ENCODE results near the gene PPP1R14C. TPM values are rescaled to one million over a fixed set of nuclear protein-coding genes. Genes with fewer than 3 reads are reported as not detected.

The PPP1R14C gene
- total and polyA plus RNA-seq, 2 donors (not counting 3 experiments of a cell fraction or from before 2014, with no cell fraction given): not detected

DNA sequence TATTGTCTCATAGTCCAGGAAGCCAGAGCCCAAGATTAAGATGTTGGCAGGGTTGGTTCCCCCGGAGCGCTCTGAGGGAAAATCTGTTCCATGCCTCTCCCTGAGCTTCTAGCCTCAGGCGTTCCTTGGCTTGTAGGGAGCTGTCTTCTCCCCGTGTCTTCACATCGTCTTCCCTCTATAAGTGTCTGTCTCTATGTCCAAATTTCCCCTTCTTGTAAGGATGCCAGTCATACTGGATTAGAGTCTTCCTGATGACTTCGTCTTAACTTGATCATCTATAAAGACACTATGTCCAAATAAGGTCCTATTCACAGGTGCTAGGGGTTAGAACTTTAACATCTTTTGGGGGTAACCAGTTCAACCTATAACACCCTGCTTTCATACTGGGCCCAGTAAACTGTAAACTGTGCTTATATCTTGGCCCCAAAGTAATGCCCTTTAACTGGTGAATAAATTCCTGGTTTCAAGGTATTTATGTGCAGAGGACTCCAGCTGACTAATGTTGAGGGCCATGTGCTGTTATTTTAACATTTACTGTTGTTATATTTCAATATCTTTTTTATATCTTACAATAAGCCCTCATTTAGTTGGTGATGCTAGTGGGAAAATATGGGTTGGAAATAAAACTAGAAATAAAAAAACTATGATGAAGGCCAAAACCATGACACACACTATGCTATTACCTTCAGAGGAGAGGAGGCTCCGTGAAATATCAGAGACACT lies 124.3 kb downstream of the PPP1R14C start:
- H3K4me3 ChIP-seq (replicated peaks in 1 of 3; ENCODE audit: insufficient read depth in 1 of 3, low read depth in 1 of 3, low read length in 3 of 3): no peak overlapping the region
- H3K9me1 ChIP-seq (replicated peaks; ENCODE audit: control insufficient read depth, extremely low read depth, insufficient read depth, low read length): no peaks in the 10 kb centered on the region
- POLR2A ChIA-PET: no interaction called here
- DNase-seq (ENCODE audit: low read depth, low spot score) (no peak), FAIRE-seq (no peak)
- BruUV-seq (replicated peaks): no TSS peak
- no peaks in the 10 kb centered on the region for H3K79me2 ChIP-seq (ENCODE audit: control insufficient read depth, insufficient read depth, low read length)
- H4K20me1 ChIP-seq (replicated peaks; ENCODE audit: control insufficient read depth, extremely low read depth, insufficient read depth, low read length): no peaks in the 10 kb centered on the region
- dilution Hi-C loops (cut with MboI; ENCODE audit: extremely low pct_ligation_motif_present, low sequenced_read_pairs): no loop called here
- no peak overlapping the region for H3K4me2 ChIP-seq (ENCODE audit: insufficient read depth, low read length)
- no peaks in the 10 kb centered on the region for H3K36me3 ChIP-seq (ENCODE audit: control insufficient read depth in 2 of 2, extremely low read depth in 1 of 2, insufficient read depth in 2 of 2, low read length in 2 of 2)
- no peaks in the 10 kb centered on the region for H3K9me3 ChIP-seq (replicated peaks; ENCODE audit: control insufficient read depth, insufficient read depth, low read length)
- no peak for TF ChIP-seq GATA2 (IDR thresholded peaks at IDR 0.05; ENCODE audit: insufficient read depth, insufficient read length, low read depth, low read length)
- TF ChIP-seq EZH2 (IDR thresholded peaks at IDR 0.05; ENCODE audit: borderline replicate concordance, low read depth, low read length, severe bottlenecking): no peak
- H2AFZ ChIP-seq (ENCODE audit: low read depth, low read length): no peak overlapping the region
- no peak overlapping the region for H3K9ac ChIP-seq (replicated peaks; ENCODE audit: extremely low read depth, insufficient read depth, low read length)
- H3K4me1 ChIP-seq (ENCODE audit: control insufficient read depth, extremely low read depth, insufficient read depth, low read length): no peaks in the 10 kb centered on the region
- intact Hi-C loops (cut with micrococcal nuclease): no loop called here
- CTCF ChIA-PET: no interaction called here
- no peak overlapping the region for H3K27ac ChIP-seq (ENCODE audit: insufficient read depth, low read depth, low read length)
- H3K27me3 ChIP-seq (ENCODE audit: control insufficient read depth in 2 of 2, insufficient read depth in 2 of 2, low read length in 2 of 2): no peaks in the 10 kb centered on the region

- Histone ChIP-seq H3K27me3 (ENCODE audit: control insufficient read depth in 2 of 2, insufficient read depth in 2 of 2, low read length in 2 of 2) (no peaks in the 10 kb centered on the region), H4K20me1 (replicated peaks; ENCODE audit: control insufficient read depth, extremely low read depth, insufficient read depth, low read length) (no peaks in the 10 kb centered on the region), H2AFZ (ENCODE audit: low read depth, low read length) (no peak overlapping the region), H3K4me2 (ENCODE audit: insufficient read depth, low read length) (no peak overlapping the region), H3K9me3 (replicated peaks; ENCODE audit: control insufficient read depth, insufficient read depth, low read length) (no peaks in the 10 kb centered on the region), H3K4me3 (replicated peaks in 1 of 3; ENCODE audit: insufficient read depth in 1 of 3, low read depth in 1 of 3, low read length in 3 of 3) (no peak overlapping the region), H3K4me1 (ENCODE audit: control insufficient read depth, extremely low read depth, insufficient read depth, low read length) (no peaks in the 10 kb centered on the region), H3K79me2 (ENCODE audit: control insufficient read depth, insufficient read depth, low read length) (no peaks in the 10 kb centered on the region), H3K9ac (replicated peaks; ENCODE audit: extremely low read depth, insufficient read depth, low read length) (no peak overlapping the region), H3K27ac (ENCODE audit: insufficient read depth, low read depth, low read length) (no peak overlapping the region), H3K9me1 (replicated peaks; ENCODE audit: control insufficient read depth, extremely low read depth, insufficient read depth, low read length) (no peaks in the 10 kb centered on the region), H3K36me3 (ENCODE audit: control insufficient read depth in 2 of 2, extremely low read depth in 1 of 2, insufficient read depth in 2 of 2, low read length in 2 of 2) (no peaks in the 10 kb centered on the region)
- POLR2A ChIA-PET: no interaction called here
- intact Hi-C loops (cut with micrococcal nuclease): no loop called here
- no peak for FAIRE-seq
- TF ChIP-seq FOS (IDR thresholded peaks at IDR 0.05; ENCODE audit: borderline replicate concordance, insufficient read depth, low read length) (no peak), JUN (IDR thresholded peaks at IDR 0.05; ENCODE audit: borderline replicate concordance, insufficient read depth, insufficient read length, low read depth) (no peak), POLR2A (IDR thresholded peaks at IDR 0.05; ENCODE audit: low read depth, low read length) (no peak), MAX (IDR thresholded peaks at IDR 0.05; ENCODE audit: insufficient read depth, insufficient read length) (no peak), EZH2 (IDR thresholded peaks at IDR 0.05; ENCODE audit: borderline replicate concordance, low read depth, low read length, severe bottlenecking) (no peak)
- TF ChIP-seq, protein P1, sequence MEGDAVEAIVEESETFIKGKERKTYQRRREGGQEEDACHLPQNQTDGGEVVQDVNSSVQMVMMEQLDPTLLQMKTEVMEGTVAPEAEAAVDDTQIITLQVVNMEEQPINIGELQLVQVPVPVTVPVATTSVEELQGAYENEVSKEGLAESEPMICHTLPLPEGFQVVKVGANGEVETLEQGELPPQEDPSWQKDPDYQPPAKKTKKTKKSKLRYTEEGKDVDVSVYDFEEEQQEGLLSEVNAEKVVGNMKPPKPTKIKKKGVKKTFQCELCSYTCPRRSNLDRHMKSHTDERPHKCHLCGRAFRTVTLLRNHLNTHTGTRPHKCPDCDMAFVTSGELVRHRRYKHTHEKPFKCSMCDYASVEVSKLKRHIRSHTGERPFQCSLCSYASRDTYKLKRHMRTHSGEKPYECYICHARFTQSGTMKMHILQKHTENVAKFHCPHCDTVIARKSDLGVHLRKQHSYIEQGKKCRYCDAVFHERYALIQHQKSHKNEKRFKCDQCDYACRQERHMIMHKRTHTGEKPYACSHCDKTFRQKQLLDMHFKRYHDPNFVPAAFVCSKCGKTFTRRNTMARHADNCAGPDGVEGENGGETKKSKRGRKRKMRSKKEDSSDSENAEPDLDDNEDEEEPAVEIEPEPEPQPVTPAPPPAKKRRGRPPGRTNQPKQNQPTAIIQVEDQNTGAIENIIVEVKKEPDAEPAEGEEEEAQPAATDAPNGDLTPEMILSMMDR (IDR thresholded peaks at IDR 0.05; ENCODE audit: extremely low read depth in 1 of 2, insufficient read depth in 1 of 2, low read depth in 1 of 2, low read length in 2 of 2): no peak
- dilution Hi-C loops (cut with MboI; ENCODE audit: extremely low pct_ligation_motif_present, low sequenced_read_pairs): no loop called here
- no peak for DNase-seq (ENCODE audit: low read depth, low spot score)
- no TSS peak for BruUV-seq (replicated peaks)
- CTCF ChIA-PET: interaction anchor here (0.8 to 0.9 kb wide), 2 partner anchors 67 to 197 kb away, joined by 3 to 4 read pairs; no protein-coding TSS in a partner anchor
Observed at GRCh38 chr6:150267686-150268561, 125.1 kb downstream of the PPP1R14C start.

Data from endothelial cell of umbilical vein (primary cell).